Germinal center (tissue), 1 donor: ENCODE results near the gene APEH.

ENCODE experiments used
- DNase-seq: peaks from one replicate; pipeline ENCODE4 v3.0.0; 2012; ENCODE audit warnings: mixed read lengths, low spot score

APEH gene

GRCh38 chr3:49727924-49728361 is 53.8 kb downstream of the APEH start:
- DNase-seq: no peak

DNA sequence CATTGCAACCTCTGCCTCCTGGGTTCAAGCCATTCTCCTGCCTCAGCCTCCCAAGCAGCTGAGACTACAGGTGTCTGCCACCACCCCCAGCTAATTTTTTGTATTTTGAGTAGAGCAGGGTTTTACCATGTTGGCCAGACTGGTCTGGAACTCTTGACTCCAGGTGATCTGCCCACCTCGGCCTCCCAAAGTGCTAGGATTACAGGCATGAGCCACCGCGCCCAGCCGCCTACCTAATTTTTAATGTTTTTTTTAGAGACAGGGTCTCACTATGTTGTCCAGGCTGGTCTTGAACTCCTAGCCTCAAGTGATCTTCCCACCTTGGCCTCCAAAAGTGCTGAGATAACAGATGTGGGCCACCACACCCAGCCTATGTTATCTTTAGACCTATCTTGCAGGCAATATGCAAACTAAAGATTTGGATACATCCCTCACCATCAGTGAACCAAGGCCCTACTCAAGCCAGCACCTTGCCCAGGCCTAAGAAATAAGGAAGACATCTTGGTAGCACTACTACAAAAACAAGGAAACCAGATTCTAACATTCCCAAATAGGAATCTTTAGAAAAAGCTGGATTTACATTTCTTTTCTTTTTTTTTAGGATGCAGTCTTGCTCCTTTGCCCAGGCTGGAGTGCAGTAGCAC is 55.9 kb downstream of the APEH start:
- DNase-seq: no peak

- DNase-seq: no peak
Measured at GRCh38 chr3:49732597-49732996, 58.4 kb downstream of the APEH start.

DNA sequence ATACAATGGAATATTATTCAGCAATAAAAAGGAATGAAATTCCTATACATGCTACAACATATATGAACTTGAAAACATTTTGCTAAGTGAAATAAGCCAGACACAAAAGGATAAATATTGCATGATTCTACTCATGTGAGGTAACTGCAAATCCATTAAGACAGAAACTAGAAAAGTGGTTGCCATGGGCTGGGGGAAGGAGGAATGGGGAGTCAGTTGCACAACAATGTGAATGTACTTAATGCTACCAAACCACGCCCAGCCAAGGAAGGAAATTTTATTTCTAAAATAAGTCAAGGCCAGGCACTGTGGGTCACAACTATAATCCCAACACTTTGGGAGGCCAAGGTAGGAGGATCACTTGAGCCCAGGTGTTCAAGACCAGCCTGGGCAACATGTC is 59.4 kb downstream of the APEH start:
- DNase-seq: no peak
